ENCODE measurements around the gene ELK3.

The ELK3 gene

GRCh38 chr12:96150442-96150841 is 43.7 kb upstream of the ELK3 start (continued):
- no peak for TF ChIP-seq ZNF704 (tag by site-specific recombination; IDR thresholded peaks at IDR 0.05)

GRCh38 chr12:96152164-96152563 is 42.0 kb upstream of the ELK3 start:
- CTCF ChIA-PET = no interaction called here
- POLR2A ChIA-PET = no interaction called here
- no peak for TF ChIP-seq SP2 (tag by site-specific recombination; IDR thresholded peaks at IDR 0.05)
- TF ChIP-seq ZFP3 (tag by site-specific recombination; IDR thresholded peaks at IDR 0.05; ENCODE audit: low read depth) = no peak
- no peak for TF ChIP-seq ZNF449 (tag by site-specific recombination; IDR thresholded peaks at IDR 0.05)
- no peak for TF ChIP-seq ZNF488 (tag by site-specific recombination; IDR thresholded peaks at IDR 0.05)
- TF ChIP-seq ZNF24 (tag by site-specific recombination; IDR thresholded peaks at IDR 0.05) = no peak
- TF ChIP-seq ZNF132 (tag by site-specific recombination; IDR thresholded peaks at IDR 0.05; ENCODE audit: borderline replicate concordance) = no peak
- no peak for TF ChIP-seq KLF7 (tag by site-specific recombination; IDR thresholded peaks at IDR 0.05; ENCODE audit: borderline replicate concordance)
- no peak for TF ChIP-seq TCF7L2 (IDR thresholded peaks at IDR 0.05; ENCODE audit: borderline replicate concordance, low read depth, low read length)
- TF ChIP-seq KLF9 (tag by site-specific recombination; IDR thresholded peaks at IDR 0.05; ENCODE audit: low read depth) = no peak
- no peak for TF ChIP-seq ZNF707 (tag by site-specific recombination; IDR thresholded peaks at IDR 0.05)
- no peak for TF ChIP-seq ZFP41 (tag by site-specific recombination; IDR thresholded peaks at IDR 0.05; ENCODE audit: borderline replicate concordance)
- TF ChIP-seq ZBTB48 (tag by site-specific recombination; IDR thresholded peaks at IDR 0.05) = no peak
- no peak for TF ChIP-seq ZNF837 (tag by site-specific recombination; IDR thresholded peaks at IDR 0.05)
- TF ChIP-seq ZNF2 (tag by site-specific recombination; IDR thresholded peaks at IDR 0.05) = no peak

GRCh38 chr12:96153131-96153725 is 40.9 kb upstream of the ELK3 start:
- H3K4me3 ChIP-seq (ENCODE audit: low read depth, low read length) = no peak overlapping the region
- POLR2A ChIA-PET = interaction anchor here (0.5 kb wide), 1 partner anchor 55 kb away, joined by 5 read pairs; no protein-coding TSS in a partner anchor
- H3K27ac ChIP-seq (ENCODE audit: extremely low read depth, low read depth, low read length) = no peak overlapping the region
- no peaks in the 10 kb centered on the region for H3K9me3 ChIP-seq (ENCODE audit: control insufficient read depth, insufficient read depth, low read depth, low read length)
- CTCF ChIA-PET = no interaction called here
- no peaks in the 10 kb centered on the region for H3K4me1 ChIP-seq (ENCODE audit: control insufficient read depth, insufficient read depth, low read length)
- no peaks in the 10 kb centered on the region for H3K36me3 ChIP-seq (ENCODE audit: control insufficient read depth in 2 of 2, insufficient read depth in 1 of 2, low read length in 2 of 2)
- no peak for TF ChIP-seq ZBTB11 (tag by site-specific recombination; conservative IDR thresholded peaks at IDR 0.05; ENCODE audit: low read depth)
- no peak for TF ChIP-seq ZNF530 (tag by site-specific recombination; IDR thresholded peaks at IDR 0.05; ENCODE audit: low read depth)
- no peak for TF ChIP-seq ZNF76 (tag by site-specific recombination; IDR thresholded peaks at IDR 0.05; ENCODE audit: borderline replicate concordance, low read depth)
- TF ChIP-seq ZNF654 (tag by site-specific recombination; IDR thresholded peaks at IDR 0.05; ENCODE audit: low read depth) = no peak
- no peak for TF ChIP-seq PATZ1 (tag by site-specific recombination; IDR thresholded peaks at IDR 0.05)
- no peak for TF ChIP-seq ZNF692 (tag by site-specific recombination; IDR thresholded peaks at IDR 0.05)

More at GRCh38 chr12:96152164-96152563, 42.0 kb upstream of the ELK3 start:
- Histone ChIP-seq H3K9me3 (ENCODE audit: control insufficient read depth, insufficient read depth, low read depth, low read length) (no peaks in the 10 kb centered on the region), H3K27ac (ENCODE audit: extremely low read depth, low read depth, low read length) (no peak overlapping the region), H3K36me3 (ENCODE audit: control insufficient read depth in 2 of 2, insufficient read depth in 1 of 2, low read length in 2 of 2) (no peaks in the 10 kb centered on the region), H3K4me3 (ENCODE audit: low read depth, low read length) (no peak overlapping the region), H3K4me1 (ENCODE audit: control insufficient read depth, insufficient read depth, low read length) (no peaks in the 10 kb centered on the region)

Data from HEK293 (cell line).